ENCODE data around the gene CRYM. TPM values are rescaled to one million over a fixed set of nuclear protein-coding genes. Genes with fewer than 3 reads are reported as not detected.

CRYM gene
- total and polyA plus RNA-seq, 2 donors (not counting 3 experiments of a cell fraction or from before 2014, with no cell fraction given), result not detected

- DNase-seq (ENCODE audit: low read depth, low spot score) (no peak), FAIRE-seq (no peak)
- H4K20me1 ChIP-seq (replicated peaks; ENCODE audit: control insufficient read depth, extremely low read depth, insufficient read depth, low read length), result no peaks in the 10 kb centered on the region
- no peak overlapping the region for H3K4me2 ChIP-seq (ENCODE audit: insufficient read depth, low read length)
- H3K79me2 ChIP-seq (ENCODE audit: control insufficient read depth, insufficient read depth, low read length), result no peaks in the 10 kb centered on the region
- no TSS peak for BruUV-seq (replicated peaks)
- H2AFZ ChIP-seq (ENCODE audit: low read depth, low read length), result no peak overlapping the region
- H3K9ac ChIP-seq (replicated peaks; ENCODE audit: extremely low read depth, insufficient read depth, low read length), result no peak overlapping the region
- H3K9me3 ChIP-seq (replicated peaks; ENCODE audit: control insufficient read depth, insufficient read depth, low read length), result no peaks in the 10 kb centered on the region
- ChIA-PET POLR2A (no interaction called here), CTCF (no interaction called here)
- intact Hi-C loops (cut with micrococcal nuclease), result no loop called here
- no peak overlapping the region for H3K27ac ChIP-seq (ENCODE audit: insufficient read depth, low read depth, low read length)
- dilution Hi-C loops (cut with MboI; ENCODE audit: extremely low pct_ligation_motif_present, low sequenced_read_pairs), result no loop called here
- H3K36me3 ChIP-seq (ENCODE audit: control insufficient read depth in 2 of 2, extremely low read depth in 1 of 2, insufficient read depth in 2 of 2, low read length in 2 of 2), result no peaks in the 10 kb centered on the region
- no peaks in the 10 kb centered on the region for H3K4me1 ChIP-seq (ENCODE audit: control insufficient read depth, extremely low read depth, insufficient read depth, low read length)
- no peak overlapping the region for H3K4me3 ChIP-seq (replicated peaks in 1 of 3; ENCODE audit: insufficient read depth in 1 of 3, low read depth in 1 of 3, low read length in 3 of 3)
- no peaks in the 10 kb centered on the region for H3K9me1 ChIP-seq (replicated peaks; ENCODE audit: control insufficient read depth, extremely low read depth, insufficient read depth, low read length)
- H3K27me3 ChIP-seq (ENCODE audit: control insufficient read depth in 2 of 2, insufficient read depth in 2 of 2, low read length in 2 of 2), result no peaks in the 10 kb centered on the region
- TF ChIP-seq GATA2 (IDR thresholded peaks at IDR 0.05; ENCODE audit: insufficient read depth, insufficient read length, low read depth, low read length) (no peak), CTCF (IDR thresholded peaks at IDR 0.05; ENCODE audit: extremely low read depth in 1 of 2, insufficient read depth in 1 of 2, low read depth in 1 of 2, low read length in 2 of 2) (no peak), POLR2A (IDR thresholded peaks at IDR 0.05; ENCODE audit: low read depth, low read length) (no peak), POLR2AphosphoS5 (IDR thresholded peaks at IDR 0.05; ENCODE audit: insufficient read depth, low read depth, low read length) (no peak), MAX (IDR thresholded peaks at IDR 0.05; ENCODE audit: insufficient read depth, insufficient read length) (no peak), EZH2 (IDR thresholded peaks at IDR 0.05; ENCODE audit: borderline replicate concordance, low read depth, low read length, severe bottlenecking) (no peak), MYC (IDR thresholded peaks at IDR 0.05; ENCODE audit: low read depth, low read length) (no peak), FOS (IDR thresholded peaks at IDR 0.05; ENCODE audit: borderline replicate concordance, insufficient read depth, low read length) (no peak), JUN (IDR thresholded peaks at IDR 0.05; ENCODE audit: borderline replicate concordance, insufficient read depth, insufficient read length, low read depth) (no peak)
Measured at GRCh38 chr16:21217121-21217520, 61.0 kb downstream of the CRYM start.

Data from endothelial cell of umbilical vein (primary cell).